Ishikawa (cell line): ENCODE results near the gene TMEM45A.

Experiments
- CEBPB ChIP-seq: IDR thresholded peaks from 2 replicates; pipeline ENCODE4 v1.6.1; 2012
- EGR1 ChIP-seq: IDR thresholded peaks from 2 replicates; pipeline ENCODE4 v1.6.1; 2012
- EP300 ChIP-seq: IDR thresholded peaks from 2 replicates; pipeline ENCODE4 v1.6.1; 2012; ENCODE audit warnings: borderline replicate concordance
- MAX ChIP-seq: IDR thresholded peaks from 2 replicates; pipeline ENCODE4 v1.6.1; 2012
- RAD21 ChIP-seq: IDR thresholded peaks from 2 replicates; pipeline ENCODE4 v1.6.1; 2012; ENCODE audit warnings: low read depth
- REST ChIP-seq: IDR thresholded peaks from 2 replicates; pipeline ENCODE4 v1.6.1; 2012; ENCODE audit warnings: low read depth, mild to moderate bottlenecking
- TAF1 ChIP-seq: IDR thresholded peaks from 2 replicates; pipeline ENCODE4 v1.6.1; 2012; ENCODE audit warnings: low read depth, mild to moderate bottlenecking
- USF1 ChIP-seq: IDR thresholded peaks from 2 replicates; pipeline ENCODE4 v1.6.1; 2012
- ZBTB7A ChIP-seq: IDR thresholded peaks from 2 replicates; pipeline ENCODE4 v1.6.1; 2012; ENCODE audit warnings: low read depth

- no peak for TF ChIP-seq RAD21
- no peak for TF ChIP-seq USF1
- no peak for TF ChIP-seq REST
- TF ChIP-seq EP300: no peak
- TF ChIP-seq EGR1: no peak
- TF ChIP-seq ZBTB7A: no peak
- no peak for TF ChIP-seq MAX
- no peak for TF ChIP-seq TAF1
- no peak for TF ChIP-seq CEBPB
Observed at GRCh38 chr3:100480081-100480480, 12.3 kb upstream of the TMEM45A start.
